Muscle of arm (tissue), 12 donors: ENCODE results near the gene CLDN9. TPM values are rescaled to one million over a fixed set of nuclear protein-coding genes. Genes with fewer than 3 reads are reported as not detected.
"Not testable (repeated sequence)": the region's sequence is repeated elsewhere in the genome, so short reads cannot be mapped to it uniquely, and the experiment has no call there.

Experiments
- DNase-seq: peaks from one replicate; pipeline ENCODE4 v3.0.0-alpha.2; 2013
- polyA plus RNA-seq, 12 donors: library from polyadenylated mRNA; unstranded; fragments of 120-200 nt; gene quantifications; one replicate each; pipeline ENCODE4 v1.2.1, GENCODE V29; 2013; ENCODE audit not compliant: insufficient read length in 12 of 12

Gene CLDN9
- polyA plus RNA-seq, 12 donors: 0.39 to 5.2 (median 2.0) TPM; not detected in 1

GRCh38 chr16:3053330-3053710 is 40.6 kb downstream of the CLDN9 start:
- DNase-seq: not testable (repeated sequence)

GRCh38 chr16:3054965-3055733 is 42.4 kb downstream of the CLDN9 start:
- no peak for DNase-seq

GRCh38 chr16:3055734-3056115 is 43.0 kb downstream of the CLDN9 start:
- DNase-seq: not testable (repeated sequence)

GRCh38 chr16:3056336-3057180 is 43.8 kb downstream of the CLDN9 start:
- DNase-seq: no peak

- no peak for DNase-seq
These were observed 44.7 kb downstream of the CLDN9 start for GRCh38 chr16:3057181-3058138.

- DNase-seq: no peak
These were observed 45.7 kb downstream of the CLDN9 start for GRCh38 chr16:3058139-3059030.

- DNase-seq: peak; percentile 85
These were observed 46.5 kb downstream of the CLDN9 start for GRCh38 chr16:3059041-3059722.

GRCh38 chr16:3059723-3060242 is 47.1 kb downstream of the CLDN9 start:
- DNase-seq: no peak

GRCh38 chr16:3060339-3061127 is 47.8 kb downstream of the CLDN9 start:
- DNase-seq: no peak

GRCh38 chr16:3062553-3062952 is 49.8 kb downstream of the CLDN9 start:
- no peak for DNase-seq

GRCh38 chr16:3063625-3064386 is 51.1 kb downstream of the CLDN9 start:
- DNase-seq: no peak

Other genes with a start within 250 kb of the CLDN9 start
- gene ELOB, start 235.6 kb upstream of the CLDN9 start, polyA plus RNA-seq: 100 to 1,000 TPM in 10 of 12 donors, 10 to 100 TPM in 1, not detected in 1; 77.3 to 189 (median 135) TPM
- not detected for gene PRSS33, start 225.4 kb upstream of the CLDN9 start, polyA plus RNA-seq
- gene PRSS41, start 214.5 kb upstream of the CLDN9 start, polyA plus RNA-seq: not detected
- gene PRSS21, start 195.7 kb upstream of the CLDN9 start, polyA plus RNA-seq: under 1 TPM in 3 of 12 donors, not detected in 9; 0.18 to 0.46 (median 0.19) TPM
- under 1 TPM in 7 of 12 donors, not detected in 5; 0.23 to 0.97 (median 0.37) TPM for gene ZG16B, start 182.6 kb upstream of the CLDN9 start, polyA plus RNA-seq
- gene PRSS22, start 154.8 kb upstream of the CLDN9 start, polyA plus RNA-seq: 1 to 10 TPM in 2 of 12 donors, under 1 TPM in 2, not detected in 8; 0.13 to 2.1 (median 1.3) TPM
- gene FLYWCH2, start 129.7 kb upstream of the CLDN9 start, polyA plus RNA-seq: 10 to 100 TPM in 11 of 12 donors, not detected in 1; 11.6 to 40.5 (median 15.6) TPM
- 10 to 100 TPM in 11 of 12 donors, not detected in 1; 11.7 to 27.5 (median 18.3) TPM for gene FLYWCH1, start 101.0 kb upstream of the CLDN9 start, polyA plus RNA-seq
- 10 to 100 TPM in 2 of 12 donors, 1 to 10 TPM in 9, not detected in 1; 2.6 to 37.4 (median 5.2) TPM for gene KREMEN2, start 48.6 kb upstream of the CLDN9 start, polyA plus RNA-seq
- gene PAQR4, start 43.6 kb upstream of the CLDN9 start, polyA plus RNA-seq: 10 to 100 TPM in 2 of 12 donors, 1 to 10 TPM in 9, not detected in 1; 4.8 to 16.7 (median 6.4) TPM
- 10 to 100 TPM in 7 of 12 donors, 1 to 10 TPM in 4, not detected in 1; 7.3 to 22.6 (median 11.2) TPM for gene PKMYT1, start 32.5 kb upstream of the CLDN9 start, polyA plus RNA-seq
- 1 to 10 TPM in 3 of 12 donors, under 1 TPM in 7, not detected in 2; 0.26 to 9.1 (median 0.41) TPM for gene CLDN6, start 5.3 kb downstream of the CLDN9 start, polyA plus RNA-seq
- 100 to 1,000 TPM in 1 of 12 donors, 10 to 100 TPM in 10, not detected in 1; 17.2 to 159 (median 35.9) TPM for gene TNFRSF12A, start 7.4 kb downstream of the CLDN9 start, polyA plus RNA-seq
- gene HCFC1R1, start 11.0 kb downstream of the CLDN9 start, polyA plus RNA-seq: 100 to 1,000 TPM in 7 of 12 donors, 10 to 100 TPM in 4, not detected in 1; 82.4 to 162 (median 104) TPM
- 100 to 1,000 TPM in 1 of 12 donors, 10 to 100 TPM in 11; 14.4 to 839 (median 18.9) TPM for gene THOC6, start 11.1 kb downstream of the CLDN9 start, polyA plus RNA-seq
- gene BICDL2, start 24.0 kb downstream of the CLDN9 start, polyA plus RNA-seq: 1 to 10 TPM in 4 of 12 donors, not detected in 8; 1.0 to 7.7 (median 2.8) TPM
- gene MMP25, start 33.6 kb downstream of the CLDN9 start, polyA plus RNA-seq: 1 to 10 TPM in 10 of 12 donors, not detected in 2; 1.1 to 5.9 (median 2.0) TPM
- 100 to 1,000 TPM in 7 of 12 donors, 10 to 100 TPM in 4, not detected in 1; 34.5 to 228 (median 112) TPM for gene IL32, start 52.7 kb downstream of the CLDN9 start, polyA plus RNA-seq
- under 1 TPM in 8 of 12 donors, not detected in 4; 0.22 to 0.67 (median 0.31) TPM for gene ZSCAN10, start 86.4 kb downstream of the CLDN9 start, polyA plus RNA-seq
- 10 to 100 TPM in 11 of 12 donors, not detected in 1; 10.3 to 20.5 (median 12.4) TPM for gene ZNF205, start 99.7 kb downstream of the CLDN9 start, polyA plus RNA-seq
- gene ZNF213, start 122.1 kb downstream of the CLDN9 start, polyA plus RNA-seq: 10 to 100 TPM in 4 of 12 donors, 1 to 10 TPM in 7, not detected in 1; 7.3 to 13.0 (median 9.5) TPM
- gene OR1F1, start 175.3 kb downstream of the CLDN9 start, polyA plus RNA-seq: not detected
- 10 to 100 TPM in 1 of 12 donors, 1 to 10 TPM in 10, not detected in 1; 6.3 to 14.0 (median 7.6) TPM for gene ZNF200, start 222.2 kb downstream of the CLDN9 start, polyA plus RNA-seq
- gene MEFV, start 243.7 kb downstream of the CLDN9 start, polyA plus RNA-seq: 1 to 10 TPM in 1 of 12 donors, under 1 TPM in 9, not detected in 2; 0.16 to 1.3 (median 0.25) TPM